SK-N-SH (cell line): ENCODE results near the gene DPP10. TPM values are rescaled to one million over a fixed set of nuclear protein-coding genes. Genes with fewer than 3 reads are reported as not detected.

Experiments used
- CTCF ChIA-PET: fragments of 300-600, 350-600 bp; formaldehyde crosslinking; extraction: SDS; loops from one replicate; lab custom pipeline; 2021; lab: Yijun Ruan, JAX
- POLR2A ChIA-PET: fragments of 350-600 bp; sonication (Branson Sonifier 250); formaldehyde crosslinking; extraction: SDS; loops from one replicate; lab custom pipeline; 2020; ENCODE audit warnings: antibody characterized with exemption, inconsistent platforms; lab: Yijun Ruan, JAX
- DNase-seq: peaks from one replicate; pipeline ENCODE4 v3.0.0; 2012
- H2AFZ ChIP-seq: fragments of 200-600 bp; sonication (generic); 2 replicates; pipeline ENCODE4 v1.8.1; 2016; ENCODE audit warnings: antibody characterized with exemption, mild to moderate bottlenecking, low read depth
- H3F3A ChIP-seq: fragments of 200-600 bp; sonication (generic); replicated peaks from 2 replicates; pipeline ENCODE3; 2016; ENCODE audit warnings: antibody characterized with exemption, mild to moderate bottlenecking; ENCODE audit not compliant: insufficient read depth
- H3K27ac ChIP-seq, 2 experiments: fragments of 200-500 bp in 1 of 2; fragments of 200-600 bp in 1 of 2; sonication (Bioruptor generic) in 1 of 2; sonication (generic), shearing (Covaris generic) in 1 of 2; 2 replicates each; pipeline versions ENCODE4 v1.5.1 to v1.6.1; 2014 to 2016; ENCODE audit warnings: low read depth in 2 of 2, inconsistent platforms in 1 of 2, low read length in 1 of 2, mild to moderate bottlenecking in 1 of 2, mixed read lengths in 1 of 2
- H3K27me3 ChIP-seq: fragments of 200-600 bp; sonication (generic), shearing (Covaris generic); 2 replicates; pipeline ENCODE4 v1.6.1; 2016; ENCODE audit warnings: mixed run types; ENCODE audit not compliant: insufficient read depth
- H3K36me3 ChIP-seq, 2 experiments: fragments of 200-500 bp in 1 of 2; fragments of 200-600 bp in 1 of 2; sonication (Bioruptor generic) in 1 of 2; sonication (generic) in 1 of 2; replicated peaks in 1 of 2; 2 replicates each; pipeline versions ENCODE3 to v1.5.1; 2014 to 2016; ENCODE audit warnings: low read length in 1 of 2, mild to moderate bottlenecking in 1 of 2; ENCODE audit not compliant: insufficient read depth in 2 of 2, control insufficient read depth in 1 of 2
- H3K4me1 ChIP-seq, 2 experiments: fragments of 200-500 bp in 1 of 2; fragments of 200-600 bp in 1 of 2; sonication (Bioruptor generic) in 1 of 2; sonication (generic), shearing (Covaris generic) in 1 of 2; 2 replicates each; pipeline versions ENCODE4 v1.5.1 to v1.6.1; 2014 to 2016; ENCODE audit warnings: low read depth in 1 of 2, low read length in 1 of 2, mixed run types in 1 of 2; ENCODE audit not compliant: insufficient read depth in 2 of 2, control insufficient read depth in 1 of 2
- H3K4me2 ChIP-seq: fragments of 200-600 bp; sonication (generic), shearing (Covaris generic); 2 replicates; pipeline ENCODE4 v1.6.1; 2017; ENCODE audit warnings: mixed run types
- H3K4me3 ChIP-seq, 2 experiments: fragments of 200-500 bp in 1 of 2; fragments of 200-600 bp in 1 of 2; sonication (Bioruptor generic) in 1 of 2; sonication (generic), shearing (Covaris generic) in 1 of 2; 2 replicates each; pipeline versions ENCODE4 v1.5.1 to v1.8.1; 2014 to 2016; ENCODE audit warnings: low read depth in 2 of 2, inconsistent platforms in 1 of 2, low read length in 1 of 2, mild to moderate bottlenecking in 1 of 2, mixed read lengths in 1 of 2, moderate library complexity in 1 of 2
- H3K79me2 ChIP-seq: fragments of 200-600 bp; sonication (generic); 2 replicates; pipeline ENCODE4 v1.8.1; 2017; ENCODE audit warnings: mild to moderate bottlenecking; ENCODE audit not compliant: insufficient read depth
- H3K9ac ChIP-seq: fragments of 200-600 bp; sonication (generic); 2 replicates; pipeline ENCODE4 v1.6.1; 2017; ENCODE audit warnings: mixed run types
- H3K9me2 ChIP-seq: fragments of 200-600 bp; sonication (generic); 2 replicates; pipeline ENCODE4 v1.6.1; 2017; ENCODE audit warnings: mixed run types
- H3K9me3 ChIP-seq: fragments of 200-600 bp; sonication (generic); 2 replicates; pipeline ENCODE4 v1.6.1; 2017; ENCODE audit warnings: mixed run types, mild to moderate bottlenecking, moderate library complexity
- H4K20me1 ChIP-seq: fragments of 200-600 bp; sonication (generic); 2 replicates; pipeline ENCODE4 v1.6.1; 2017; ENCODE audit warnings: mild to moderate bottlenecking, mixed run types; ENCODE audit not compliant: insufficient read depth
- CTCF ChIP-seq: fragments of 200-600 bp; sonication (generic); IDR thresholded peaks from 2 replicates; pipeline ENCODE4 v1.6.1; 2017; ENCODE audit warnings: antibody characterized with exemption, mild to moderate bottlenecking, moderate library complexity
- FOXJ3 ChIP-seq: sonication (generic); formaldehyde crosslinking; IDR thresholded peaks from 2 replicates; pipeline ENCODE4 v1.5.1; 2020; ENCODE audit warnings: mild to moderate bottlenecking, missing genetic modification reagents
- GABPA ChIP-seq: IDR thresholded peaks from 2 replicates; pipeline ENCODE4 v1.4.0; 2012; ENCODE audit warnings: low read depth, mild to moderate bottlenecking
- MAX ChIP-seq: IDR thresholded peaks from 2 replicates; pipeline ENCODE4 v1.4.0; 2012; ENCODE audit warnings: low read depth
- MXI1 ChIP-seq: IDR thresholded peaks from 2 replicates; pipeline ENCODE4 v1.6.1; 2012; ENCODE audit warnings: mild to moderate bottlenecking, low read depth, low read length, improper control_type of control experiment
- REST ChIP-seq: IDR thresholded peaks from 2 replicates; pipeline ENCODE4 v1.6.1; 2012; ENCODE audit warnings: mild to moderate bottlenecking, low read depth, low read length, moderate library complexity
- SIN3A ChIP-seq: IDR thresholded peaks from 2 replicates; pipeline ENCODE4 v1.6.1; 2012; ENCODE audit warnings: low read depth, mild to moderate bottlenecking, low read length, moderate library complexity, borderline replicate concordance
- SMC3 ChIP-seq: IDR thresholded peaks from 2 replicates; pipeline ENCODE4 v1.6.1; 2012; ENCODE audit warnings: low read depth, low read length, improper control_type of control experiment
- USF2 ChIP-seq: fragments of 150-350 bp; IDR thresholded peaks from 2 replicates; pipeline ENCODE4 v1.6.1; 2017; ENCODE audit warnings: antibody characterized with exemption, low read length, low read depth, borderline replicate concordance
- ZBTB33 ChIP-seq: IDR thresholded peaks from 2 replicates; pipeline ENCODE4 v1.4.0; 2012; ENCODE audit warnings: low read depth, borderline replicate concordance
- WGBS: methylation state at CpG from one replicate; pipeline ENCODE4 v1.1.6; 2017; ENCODE audit warnings: low lambda C conversion rate; 5-methylcytosine and 5-hydroxymethylcytosine counted together
- polyA plus RNA-seq, 3 experiments: library from polyadenylated mRNA; depleted of rRNA; stranded (reverse); fragments of >200 nt; gene quantifications; 2 replicates each; pipeline ENCODE4 v1.2.3, GENCODE V29; 2012

The DPP10 gene
- polyA plus RNA-seq, 1 of the 3 experiments (the other 2 are of a cell fraction): not detected

GRCh38 chr2:115543461-115543860 is 1101.0 kb downstream of the DPP10 start:
- H3F3A ChIP-seq: no peaks in the 10 kb centered on the region
- DNase-seq: no peak
- TF ChIP-seq REST (no peak), SMC3 (no peak), ZBTB33 (no peak), MAX (no peak), GABPA (no peak), FOXJ3 (CRISPR knock-in tag) (no peak), MXI1 (no peak), USF2 (no peak), CTCF (no peak), SIN3A (no peak)
- TF ChIP-seq, all 33 proteins: peak for 0
- Histone ChIP-seq H3K4me1 (no peaks in the 10 kb centered on the region), H3K9ac (no peak overlapping the region), H4K20me1 (no peaks in the 10 kb centered on the region), H3K27me3 (no peaks in the 10 kb centered on the region), H3K9me2 (no peaks in the 10 kb centered on the region), H2AFZ (no peak overlapping the region), H3K9me3 (no peaks in the 10 kb centered on the region), H3K4me2 (no peak overlapping the region), H3K27ac (no peak overlapping the region), H3K4me3 (no peak overlapping the region), H3K79me2 (no peaks in the 10 kb centered on the region), H3K36me3 (no peaks in the 10 kb centered on the region)
- ChIA-PET POLR2A (no interaction called here), CTCF (no interaction called here)
- WGBS: 40% methylated on average over 4 of the region's 4 CpGs
